Panc1 (cell line): Measurements from ENCODE around the gene TMED5. TPM values are rescaled to one million over a fixed set of nuclear protein-coding genes. Genes with fewer than 3 reads are reported as not detected.

ENCODE experiments used
- ATAC-seq: fragments of 200-7000 bp; cut with Tn5 transposase; 2 replicates; pipeline ENCODE4 v1.9.1; 2020; ENCODE audit warnings: mild to moderate bottlenecking, moderate library complexity
- BruUV-seq: library from RNA; stranded (reverse); fragments of 400-500 nt; replicated peaks from 2 replicates; lab custom pipeline; 2021; lab: Mats Ljungman, UMichigan
- CTCF ChIA-PET: fragments of 300-600 bp; sonication (Branson Sonifier 250); formaldehyde crosslinking; loops from one replicate; lab custom pipeline; 2022; ENCODE audit warnings: antibody characterized with exemption; lab: Charles Lee
- POLR2A ChIA-PET: fragments of 300-600 bp; sonication (Branson Sonifier 250); formaldehyde crosslinking; loops from one replicate; lab custom pipeline; 2022; ENCODE audit warnings: antibody characterized with exemption; lab: Charles Lee
- DNase-seq: peaks from one replicate; pipeline ENCODE4 v3.0.0-alpha.2; 2010; ENCODE audit warnings: low read depth, low spot score
- H3K27ac ChIP-seq: 2 replicates; pipeline ENCODE4 v1.5.1; 2011; ENCODE audit warnings: mild to moderate bottlenecking, low read length, inconsistent platforms
- H3K27me3 ChIP-seq: fragments of 200-500 bp; sonication (Bioruptor generic); 2 replicates; pipeline ENCODE4 v1.6.0; 2014; ENCODE audit warnings: low read length, inconsistent platforms; ENCODE audit not compliant: control insufficient read depth, insufficient read depth
- H3K36me3 ChIP-seq: fragments of 200-500 bp; sonication (Bioruptor generic); 2 replicates; pipeline ENCODE4 v1.5.1; 2014; ENCODE audit warnings: inconsistent platforms, mild to moderate bottlenecking, low read length, moderate library complexity; ENCODE audit not compliant: control insufficient read depth, insufficient read depth
- H3K4me1 ChIP-seq: 2 replicates; pipeline ENCODE4 v1.5.1; 2011; ENCODE audit warnings: inconsistent platforms, mild to moderate bottlenecking, low read length, moderate library complexity; ENCODE audit not compliant: control insufficient read depth, insufficient read depth
- H3K4me3 ChIP-seq, 2 experiments: 2 replicates each; pipeline ENCODE4 v1.5.1; 2011 to 2012; ENCODE audit warnings: low read depth in 2 of 2, low read length in 2 of 2, mild to moderate bottlenecking in 2 of 2, inconsistent platforms in 1 of 2, moderate library complexity in 1 of 2
- H3K9me3 ChIP-seq: fragments of 200-500 bp; sonication (Bioruptor generic); 2 replicates; pipeline ENCODE4 v1.5.1; 2014; ENCODE audit warnings: low read depth, mild to moderate bottlenecking, inconsistent platforms, low read length, moderate library complexity; ENCODE audit not compliant: control insufficient read depth, insufficient read depth
- CTCF ChIP-seq: fragments of 450-650 bp; IDR thresholded peaks from 2 replicates; pipeline ENCODE4 v1.5.1; 2017; ENCODE audit warnings: mild to moderate bottlenecking
- POLR2AphosphoS5 ChIP-seq: IDR thresholded peaks from 2 replicates; pipeline ENCODE4 v1.6.1; 2012; ENCODE audit warnings: mild to moderate bottlenecking, low read depth, low read length, moderate library complexity
- REST ChIP-seq, 2 experiments: IDR thresholded peaks; 2 replicates each; pipeline ENCODE4 v1.6.1; 2011 to 2012; ENCODE audit warnings: low read depth in 2 of 2, control low read depth in 1 of 2, low read length in 1 of 2, mild to moderate bottlenecking in 1 of 2, moderate library complexity in 1 of 2; ENCODE audit not compliant: insufficient read depth in 1 of 2
- SIN3A ChIP-seq: IDR thresholded peaks from 2 replicates; pipeline ENCODE4 v1.6.1; 2012; ENCODE audit warnings: low read depth, mild to moderate bottlenecking, low read length, moderate library complexity, borderline replicate concordance; ENCODE audit not compliant: insufficient read depth
- TCF7L2 ChIP-seq: IDR thresholded peaks from 2 replicates; pipeline ENCODE4 v1.6.1; 2011; ENCODE audit warnings: mild to moderate bottlenecking, low read depth, low read length, inconsistent platforms
- in situ Hi-C: cut with HindIII; loops from 2 replicates; pipeline ENCODE4 v1.10.0; 2016; ENCODE audit warnings: low sequenced_read_pairs, low pct_unique_long_range_greater_than_20kb
- intact Hi-C: fragments of 100-400 bp; cut with micrococcal nuclease; formaldehyde crosslinking; loops from one replicate; pipeline ENCODE4 v1.10.0; 2022; ENCODE audit not compliant: unreplicated experiment
- total RNA-seq: library from RNA; stranded (reverse); gene quantifications from one replicate; pipeline ENCODE4 v1.2.1, GENCODE V29; 2021; ENCODE audit not compliant: unreplicated experiment

TMED5 gene
- total RNA-seq, 1 experiment from 2014 or later, result 45.6 TPM

GRCh38 chr1:93136445-93136844 is 43.8 kb downstream of the TMED5 start:
- H3K4me3 ChIP-seq, result no peak overlapping the region
- no peak for ATAC-seq
- DNase-seq, result no peak
- H3K36me3 ChIP-seq, result peaks cover 16% of the 10 kb centered on the region; the same call in 1 of the 2 replicates
- CTCF ChIA-PET, result no interaction called here
- POLR2A ChIA-PET, result no interaction called here
- no peaks in the 10 kb centered on the region; the same call in 1 of the 2 replicates for H3K4me1 ChIP-seq
- in situ Hi-C loops (no loop called here), intact Hi-C loops (no loop called here)
- no peak for TF ChIP-seq SIN3A
- no peak for TF ChIP-seq POLR2AphosphoS5
- TF ChIP-seq REST (IDR thresholded peaks at IDR 0.05; ENCODE audit: insufficient read depth in 1 of 2, low read depth in 2 of 2, low read length in 1 of 2), result no peak
- TF ChIP-seq TCF7L2, result no peak
- TF ChIP-seq CTCF, result no peak
- no TSS peak for BruUV-seq
- H3K9me3 ChIP-seq, result no peaks in the 10 kb centered on the region
- no peak overlapping the region for H3K27ac ChIP-seq
- H3K27me3 ChIP-seq, result no peaks in the 10 kb centered on the region

GRCh38 chr1:93132638-93133037 is 47.6 kb downstream of the TMED5 start:
- Histone ChIP-seq H3K27ac (no peak overlapping the region), H3K36me3 (peaks cover 12% of the 10 kb centered on the region; the same call in 1 of the 2 replicates), H3K4me3 (no peak overlapping the region), H3K9me3 (no peaks in the 10 kb centered on the region), H3K27me3 (no peaks in the 10 kb centered on the region), H3K4me1 (no peaks in the 10 kb centered on the region)
- no peak for ATAC-seq
- intact Hi-C loops, result no loop called here
- no peak for DNase-seq
- ChIA-PET CTCF (no interaction called here), POLR2A (no interaction called here)
- no TSS peak for BruUV-seq
- in situ Hi-C loops, result no loop called here
- TF ChIP-seq CTCF (no peak), TCF7L2 (no peak)
